GM12891 (cell line): ENCODE results near the gene GADD45B.

Source experiments
- PAX5 ChIP-seq: IDR thresholded peaks from 2 replicates; pipeline ENCODE4 v1.6.1; 2011; ENCODE audit warnings: low read length, moderate library complexity, mild to moderate bottlenecking; ENCODE audit not compliant: insufficient read depth, severe bottlenecking
- POLR2A ChIP-seq: IDR thresholded peaks from 2 replicates; pipeline ENCODE4 v1.6.1; 2011; ENCODE audit warnings: low read depth, low read length, control low read depth
- POLR2AphosphoS5 ChIP-seq: IDR thresholded peaks from 2 replicates; pipeline ENCODE4 v1.6.1; 2011; ENCODE audit warnings: low read depth, low read length, control low read depth
- POU2F2 ChIP-seq: IDR thresholded peaks from 2 replicates; pipeline ENCODE4 v1.6.1; 2011; ENCODE audit warnings: low read depth, mild to moderate bottlenecking, control low read depth, low read length, moderate library complexity
- SPI1 ChIP-seq: IDR thresholded peaks from 2 replicates; pipeline ENCODE4 v1.6.1; 2011; ENCODE audit warnings: low read depth, low read length, control low read depth
- TAF1 ChIP-seq: IDR thresholded peaks from 2 replicates; pipeline ENCODE4 v1.6.1; 2011; ENCODE audit warnings: low read depth, low read length, control low read depth

DNA sequence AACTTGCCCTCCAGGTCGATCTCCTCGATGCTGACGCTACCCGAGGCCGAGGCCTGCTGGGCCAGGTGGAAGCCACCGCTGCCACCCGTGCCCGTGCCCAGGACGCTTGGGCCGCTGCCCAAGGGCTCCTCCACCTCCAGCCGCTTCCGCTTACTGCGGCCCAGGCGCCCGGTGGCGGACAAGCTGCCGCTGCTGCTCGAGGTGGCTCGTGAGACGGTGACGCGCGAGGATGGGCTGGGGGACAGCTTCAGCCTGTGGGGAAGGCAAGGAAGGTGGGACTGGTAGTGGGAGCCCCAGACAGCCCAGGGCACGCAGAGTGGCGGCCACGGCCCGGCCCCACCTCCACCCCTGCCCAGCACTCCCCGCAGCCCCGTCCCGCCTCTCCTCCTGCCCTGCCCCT, 42.1 kb upstream of the GADD45B start:
- TF ChIP-seq POLR2A (no peak), SPI1 (no peak), POLR2AphosphoS5 (no peak), TAF1 (no peak), PAX5 (no peak), POU2F2 (no peak)
